Gastroesophageal sphincter (tissue), 3 donors: ENCODE data around the gene GNAO1.

Experiments used
- EP300 ChIP-seq: sonication (generic); formaldehyde crosslinking; IDR thresholded peaks from one replicate; pipeline ENCODE4 v1.6.1; 2017; ENCODE audit warnings: antibody characterized with exemption, mild to moderate bottlenecking
- POLR2A ChIP-seq, 2 donors: fragments of 450-650 bp; IDR thresholded peaks; one replicate each; pipeline ENCODE4 v1.6.1; 2017; ENCODE audit warnings: antibody characterized with exemption in 2 of 2, mild to moderate bottlenecking in 2 of 2, moderate library complexity in 1 of 2
- POLR2AphosphoS5 ChIP-seq: sonication (generic); formaldehyde crosslinking; IDR thresholded peaks from one replicate; pipeline ENCODE4 v1.6.1; 2017; ENCODE audit warnings: antibody characterized with exemption
- TF ChIP-seq, protein P1 (sequence below), 4 experiments: fragments of 200-600 bp in 2 of 4; fragments of 450-650 bp in 2 of 4; sonication (generic) in 1 of 4; IDR thresholded peaks; one replicate each; pipeline ENCODE4 v1.5.1; 2017 to 2019; ENCODE audit warnings: antibody characterized with exemption in 4 of 4, mild to moderate bottlenecking in 2 of 4, moderate library complexity in 2 of 4

DNA sequence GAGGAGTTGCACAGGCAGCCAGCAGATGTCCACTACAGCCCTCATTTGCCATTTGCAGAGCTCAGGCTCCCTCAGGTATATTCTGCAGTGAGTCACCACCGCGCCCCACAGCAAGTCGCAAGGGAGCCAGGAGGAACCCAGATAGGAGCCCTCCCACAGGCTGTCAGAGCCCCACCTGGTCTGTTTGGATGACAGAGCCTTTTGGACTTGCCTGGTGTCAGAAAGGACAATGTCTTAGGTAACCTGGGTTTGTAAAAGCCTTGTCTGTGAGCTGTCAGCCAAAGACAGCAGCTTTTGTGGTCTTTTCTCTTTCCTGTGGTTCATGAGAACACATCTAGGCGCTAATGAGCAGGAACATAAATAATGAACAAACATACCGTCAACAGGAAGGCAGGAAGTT is 70.9 kb downstream of the GNAO1 start:
- TF ChIP-seq, protein P1, sequence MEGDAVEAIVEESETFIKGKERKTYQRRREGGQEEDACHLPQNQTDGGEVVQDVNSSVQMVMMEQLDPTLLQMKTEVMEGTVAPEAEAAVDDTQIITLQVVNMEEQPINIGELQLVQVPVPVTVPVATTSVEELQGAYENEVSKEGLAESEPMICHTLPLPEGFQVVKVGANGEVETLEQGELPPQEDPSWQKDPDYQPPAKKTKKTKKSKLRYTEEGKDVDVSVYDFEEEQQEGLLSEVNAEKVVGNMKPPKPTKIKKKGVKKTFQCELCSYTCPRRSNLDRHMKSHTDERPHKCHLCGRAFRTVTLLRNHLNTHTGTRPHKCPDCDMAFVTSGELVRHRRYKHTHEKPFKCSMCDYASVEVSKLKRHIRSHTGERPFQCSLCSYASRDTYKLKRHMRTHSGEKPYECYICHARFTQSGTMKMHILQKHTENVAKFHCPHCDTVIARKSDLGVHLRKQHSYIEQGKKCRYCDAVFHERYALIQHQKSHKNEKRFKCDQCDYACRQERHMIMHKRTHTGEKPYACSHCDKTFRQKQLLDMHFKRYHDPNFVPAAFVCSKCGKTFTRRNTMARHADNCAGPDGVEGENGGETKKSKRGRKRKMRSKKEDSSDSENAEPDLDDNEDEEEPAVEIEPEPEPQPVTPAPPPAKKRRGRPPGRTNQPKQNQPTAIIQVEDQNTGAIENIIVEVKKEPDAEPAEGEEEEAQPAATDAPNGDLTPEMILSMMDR (IDR thresholded peaks at IDR 0.05) = no peak
- TF ChIP-seq POLR2AphosphoS5 (no peak), EP300 (no peak), POLR2A (IDR thresholded peaks at IDR 0.05) (no peak)
